Large intestine (tissue), 3 donors: ENCODE data around the gene PRUNE2. TPM values are rescaled to one million over a fixed set of nuclear protein-coding genes. Genes with fewer than 3 reads are reported as not detected.
A peak's percentile ranks its signal among the peaks of the same experiment; 100 is the strongest.

ENCODE experiments used
- DNase-seq, 2 donors: peaks; one replicate each; pipeline versions ENCODE4 v3.0.0 to v3.0.0-alpha.2; 2013
- H3K27ac ChIP-seq: one replicate; pipeline ENCODE4 v1.5.1; 2013; ENCODE audit warnings: low read length
- H3K27me3 ChIP-seq: 2 replicates; pipeline ENCODE4 v1.6.1; 2013; ENCODE audit warnings: low read length; ENCODE audit not compliant: control insufficient read depth, insufficient read depth
- H3K36me3 ChIP-seq: 2 replicates; pipeline ENCODE4 v1.6.1; 2013; ENCODE audit warnings: low read length; ENCODE audit not compliant: control insufficient read depth, insufficient read depth
- H3K4me1 ChIP-seq: one replicate; pipeline ENCODE4 v1.6.1; 2013; ENCODE audit warnings: low read length; ENCODE audit not compliant: control insufficient read depth, insufficient read depth
- H3K4me3 ChIP-seq: one replicate; pipeline ENCODE4 v1.5.1; 2013; ENCODE audit warnings: low read length
- H3K9me3 ChIP-seq: one replicate; pipeline ENCODE4 v1.6.1; 2013; ENCODE audit warnings: mild to moderate bottlenecking, low read depth, low read length, moderate library complexity; ENCODE audit not compliant: control insufficient read depth
- WGBS: methylation state at CpG from one replicate; pipeline ENCODE4 v1.1.5; 2013; ENCODE audit warnings: low lambda C conversion rate; ENCODE audit not compliant: insufficient coverage; 5-methylcytosine and 5-hydroxymethylcytosine counted together
- polyA plus RNA-seq: library from polyadenylated mRNA; unstranded; fragments of 120-200 nt; gene quantifications from one replicate; pipeline ENCODE4 v1.2.1, GENCODE V29; 2013

PRUNE2 gene
- polyA plus RNA-seq, 1 donor, result 68.1 TPM

- Histone ChIP-seq H3K27me3 (peaks cover 9% of the 10 kb centered on the region), H3K9me3 (no peaks in the 10 kb centered on the region), H3K4me1 (no peaks in the 10 kb centered on the region), H3K27ac (no peak overlapping the region), H3K36me3 (no peaks in the 10 kb centered on the region), H3K4me3 (no peak overlapping the region)
- WGBS, result 87% methylated on average over 3 of the region's 6 CpGs
- DNase-seq, result no peak
Measured at GRCh38 chr9:76926846-76927245, 20.9 kb upstream of the PRUNE2 start.

GRCh38 chr9:76926324-76926741 lies 20.4 kb upstream of the PRUNE2 start:
- H3K36me3 ChIP-seq, result no peaks in the 10 kb centered on the region
- H3K4me3 ChIP-seq, result no peak overlapping the region
- WGBS, result no CpG with 5 or more reads among the region's 4 CpGs
- H3K9me3 ChIP-seq, result no peaks in the 10 kb centered on the region
- H3K4me1 ChIP-seq, result no peaks in the 10 kb centered on the region
- no peak for DNase-seq
- no peak overlapping the region for H3K27ac ChIP-seq
- peaks cover 9% of the 10 kb centered on the region for H3K27me3 ChIP-seq

- Histone ChIP-seq H3K27ac (no peak overlapping the region), H3K4me1 (no peaks in the 10 kb centered on the region), H3K36me3 (no peaks in the 10 kb centered on the region), H3K27me3 (peaks cover 2% of the 10 kb centered on the region), H3K4me3 (no peak overlapping the region), H3K9me3 (no peaks in the 10 kb centered on the region)
- WGBS, result 100% methylated on average over 1 of the region's 1 CpG
- DNase-seq, result no peak
Measured at GRCh38 chr9:76921165-76921564, 15.3 kb upstream of the PRUNE2 start.

GRCh38 chr9:76917299-76917698 lies 11.4 kb upstream of the PRUNE2 start:
- WGBS, result 100% methylated on average over 1 of the region's 4 CpGs
- H3K27ac ChIP-seq, result no peak overlapping the region
- no peak overlapping the region for H3K4me3 ChIP-seq
- no peaks in the 10 kb centered on the region for H3K9me3 ChIP-seq
- H3K27me3 ChIP-seq, result peaks cover 10% of the 10 kb centered on the region
- H3K4me1 ChIP-seq, result no peaks in the 10 kb centered on the region
- no peak for DNase-seq
- no peaks in the 10 kb centered on the region for H3K36me3 ChIP-seq

GRCh38 chr9:76916231-76916630 lies 10.3 kb upstream of the PRUNE2 start:
- WGBS, result no CpG with 5 or more reads among the region's 4 CpGs
- H3K9me3 ChIP-seq, result no peaks in the 10 kb centered on the region
- no peaks in the 10 kb centered on the region for H3K36me3 ChIP-seq
- peak in 1 of 2 donors; percentile 35 for DNase-seq
- peaks cover 15% of the 10 kb centered on the region for H3K27me3 ChIP-seq
- H3K4me1 ChIP-seq, result no peaks in the 10 kb centered on the region
- no peak overlapping the region for H3K4me3 ChIP-seq
- H3K27ac ChIP-seq, result no peak overlapping the region

- Histone ChIP-seq H3K4me1 (no peaks in the 10 kb centered on the region), H3K4me3 (no peak overlapping the region), H3K27ac (no peak overlapping the region), H3K36me3 (no peaks in the 10 kb centered on the region), H3K9me3 (no peaks in the 10 kb centered on the region), H3K27me3 (peaks cover 37% of the 10 kb centered on the region)
- no peak for DNase-seq
- whole genome bisulfite sequencing, result no CpG with 5 or more reads among the region's 2 CpGs
Measured at GRCh38 chr9:76913467-76913866, 7.6 kb upstream of the PRUNE2 start.

GRCh38 chr9:76912636-76913275 lies 6.8 kb upstream of the PRUNE2 start:
- H3K36me3 ChIP-seq, result no peaks in the 10 kb centered on the region
- DNase-seq, result no peak
- no peaks in the 10 kb centered on the region for H3K4me1 ChIP-seq
- 60% methylated on average over 1 of the region's 6 CpGs for WGBS
- H3K27ac ChIP-seq, result no peak overlapping the region
- peaks cover 42% of the 10 kb centered on the region for H3K27me3 ChIP-seq
- no peak overlapping the region for H3K4me3 ChIP-seq
- H3K9me3 ChIP-seq, result no peaks in the 10 kb centered on the region

GRCh38 chr9:76911971-76912370 lies 6.1 kb upstream of the PRUNE2 start:
- Histone ChIP-seq H3K27ac (no peak overlapping the region), H3K4me3 (no peak overlapping the region), H3K36me3 (no peaks in the 10 kb centered on the region), H3K4me1 (no peaks in the 10 kb centered on the region), H3K9me3 (no peaks in the 10 kb centered on the region), H3K27me3 (peaks cover 49% of the 10 kb centered on the region)
- WGBS, result 100% methylated on average over 1 of the region's 1 CpG
- no peak for DNase-seq

GRCh38 chr9:76910861-76911260 lies 4.9 kb upstream of the PRUNE2 start:
- DNase-seq, result no peak
- peaks cover 2% of the 10 kb centered on the region for H3K4me1 ChIP-seq

GRCh38 chr9:76906647-76906975 lies 697 bp upstream of the PRUNE2 start:
- WGBS, result no CpG with 5 or more reads among the region's 5 CpGs
- H3K4me3 ChIP-seq, result no peak overlapping the region
- H3K27ac ChIP-seq, result no peak overlapping the region
- H3K36me3 ChIP-seq, result no peaks in the 10 kb centered on the region
- DNase-seq, result no peak
- peaks cover 18% of the 10 kb centered on the region for H3K4me1 ChIP-seq
- H3K9me3 ChIP-seq, result peaks cover 2% of the 10 kb centered on the region
- H3K27me3 ChIP-seq, result peaks cover 79% of the 10 kb centered on the region

More at GRCh38 chr9:76910861-76911260, 4.9 kb upstream of the PRUNE2 start:
- Histone ChIP-seq H3K27me3 (peaks cover 58% of the 10 kb centered on the region), H3K4me3 (no peak overlapping the region), H3K9me3 (peaks cover 2% of the 10 kb centered on the region), H3K27ac (no peak overlapping the region), H3K36me3 (no peaks in the 10 kb centered on the region)
- WGBS, result no CpG with 5 or more reads among the region's 3 CpGs
